Measurements from ENCODE around the gene IP6K1.

Gene IP6K1

DNA sequence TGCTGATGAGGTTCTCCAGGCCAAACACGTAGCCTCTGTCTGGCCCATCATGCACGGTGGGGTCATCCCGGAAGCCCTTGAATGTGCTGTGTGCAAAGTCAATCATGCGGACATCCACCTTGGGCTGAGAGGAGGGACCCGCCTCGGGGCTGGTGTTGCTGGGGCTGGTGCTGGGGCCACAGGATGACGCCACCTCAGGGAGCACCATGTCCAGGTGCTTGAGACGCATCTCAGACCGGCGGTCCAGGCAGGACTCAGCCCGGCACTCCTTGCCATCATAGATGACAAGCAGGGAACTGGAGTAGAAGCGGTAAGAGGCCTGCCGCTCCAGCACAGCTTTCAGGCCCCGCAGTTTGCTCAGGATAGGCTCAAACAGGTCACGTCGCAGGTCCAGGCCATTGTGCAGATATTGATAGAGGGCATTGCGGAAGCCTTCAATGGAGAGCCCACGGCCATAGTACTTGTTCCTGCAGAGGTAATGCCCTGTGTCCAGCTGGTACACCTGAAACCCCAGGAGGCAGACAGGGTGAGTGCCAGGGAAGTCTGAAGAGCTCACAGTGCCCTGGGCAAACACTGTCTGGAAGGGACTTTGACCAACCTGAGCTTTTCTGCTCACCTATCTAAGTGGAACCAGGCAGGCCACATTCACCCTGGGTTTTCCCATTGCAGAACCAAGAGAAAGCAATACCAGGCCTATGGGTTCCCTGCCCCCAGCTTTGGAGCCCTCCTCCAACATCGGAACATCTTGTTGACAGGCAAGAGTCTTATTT, 59.0 kb downstream of the IP6K1 start:
- Histone ChIP-seq H2AFZ (ENCODE audit: low read length) (no peak overlapping the region), H3K4me2 (ENCODE audit: low read length) (peak overlapping the region; percentile 28; the same call in 1 of the 2 replicates), H3K9ac (ENCODE audit: low read length) (peak overlapping the region; percentile 30; the same call in 1 of the 2 replicates), H3K4me1 (ENCODE audit: insufficient read depth, low read length, severe bottlenecking) (peaks cover 30% of the 10 kb centered on the region), H3K9me3 (ENCODE audit: low read length) (no peaks in the 10 kb centered on the region), H3K9me2 (ENCODE audit: low read depth, low read length) (no peaks in the 10 kb centered on the region), H3K36me3 (ENCODE audit: insufficient read depth, low read length) (peaks cover 31% of the 10 kb centered on the region), H3K27ac (ENCODE audit: low read depth, low read length, poor library complexity, severe bottlenecking) (peak overlapping the region; percentile 85), H3K4me3 (ENCODE audit: low read depth, low read length, poor library complexity, severe bottlenecking) (no peak overlapping the region), H4K20me1 (ENCODE audit: insufficient read depth, low read length) (no peaks in the 10 kb centered on the region), H3K27me3 (ENCODE audit: insufficient read depth, low read length) (no peaks in the 10 kb centered on the region), H3F3A (ENCODE audit: insufficient read depth, low read length) (no peaks in the 10 kb centered on the region), H3K79me2 (ENCODE audit: insufficient read depth, low read length) (no peaks in the 10 kb centered on the region)
- TF ChIP-seq EZH2 (IDR thresholded peaks at IDR 0.05; ENCODE audit: borderline replicate concordance, low read length), result no peak
- TF ChIP-seq, protein P1, sequence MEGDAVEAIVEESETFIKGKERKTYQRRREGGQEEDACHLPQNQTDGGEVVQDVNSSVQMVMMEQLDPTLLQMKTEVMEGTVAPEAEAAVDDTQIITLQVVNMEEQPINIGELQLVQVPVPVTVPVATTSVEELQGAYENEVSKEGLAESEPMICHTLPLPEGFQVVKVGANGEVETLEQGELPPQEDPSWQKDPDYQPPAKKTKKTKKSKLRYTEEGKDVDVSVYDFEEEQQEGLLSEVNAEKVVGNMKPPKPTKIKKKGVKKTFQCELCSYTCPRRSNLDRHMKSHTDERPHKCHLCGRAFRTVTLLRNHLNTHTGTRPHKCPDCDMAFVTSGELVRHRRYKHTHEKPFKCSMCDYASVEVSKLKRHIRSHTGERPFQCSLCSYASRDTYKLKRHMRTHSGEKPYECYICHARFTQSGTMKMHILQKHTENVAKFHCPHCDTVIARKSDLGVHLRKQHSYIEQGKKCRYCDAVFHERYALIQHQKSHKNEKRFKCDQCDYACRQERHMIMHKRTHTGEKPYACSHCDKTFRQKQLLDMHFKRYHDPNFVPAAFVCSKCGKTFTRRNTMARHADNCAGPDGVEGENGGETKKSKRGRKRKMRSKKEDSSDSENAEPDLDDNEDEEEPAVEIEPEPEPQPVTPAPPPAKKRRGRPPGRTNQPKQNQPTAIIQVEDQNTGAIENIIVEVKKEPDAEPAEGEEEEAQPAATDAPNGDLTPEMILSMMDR (IDR thresholded peaks at IDR 0.05; ENCODE audit: low read length), result no peak

DNA sequence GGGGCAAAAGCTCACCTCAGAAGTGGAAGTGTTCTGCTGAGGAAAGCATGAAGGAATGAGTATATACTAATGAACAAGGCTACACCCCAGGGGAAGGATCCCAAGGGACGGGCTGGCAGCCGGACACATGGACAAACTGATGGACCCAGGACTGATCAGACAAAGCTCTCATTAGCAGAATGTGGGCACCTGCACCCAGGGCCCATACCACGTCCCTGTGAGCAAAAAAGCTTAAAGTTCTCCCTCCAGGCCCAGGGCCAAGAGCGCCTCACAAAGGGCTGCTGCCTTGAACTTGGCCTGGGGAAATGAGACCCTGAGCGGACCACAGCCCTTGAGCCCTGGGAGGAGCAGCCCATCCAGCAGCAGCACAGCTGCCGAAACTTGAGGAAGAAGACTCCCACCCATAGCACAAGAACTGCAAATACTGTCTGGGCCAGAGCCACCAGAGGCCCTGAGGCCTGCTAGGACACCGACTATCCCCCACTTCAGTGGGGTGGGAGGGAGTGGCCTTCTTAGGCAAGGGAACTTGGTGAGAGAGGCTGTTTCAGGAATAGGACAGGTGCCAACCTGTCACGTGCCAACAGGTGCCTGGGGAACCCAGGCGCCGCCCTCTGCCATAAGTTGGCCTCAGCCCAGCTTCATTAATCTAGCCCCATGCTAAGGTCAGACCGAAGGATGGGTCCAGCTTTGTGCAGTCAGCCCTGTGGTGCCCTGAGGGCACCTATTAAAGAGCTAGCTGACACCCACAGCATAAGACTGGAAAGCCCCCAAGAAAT, 60.2 kb downstream of the IP6K1 start:
- peaks cover 30% of the 10 kb centered on the region for H3K4me1 ChIP-seq (ENCODE audit: insufficient read depth, low read length, severe bottlenecking)
- no peak overlapping the region for H2AFZ ChIP-seq (ENCODE audit: low read length)
- no peaks in the 10 kb centered on the region for H4K20me1 ChIP-seq (ENCODE audit: insufficient read depth, low read length)
- no peak overlapping the region; the same call in 1 of the 2 replicates for H3K9ac ChIP-seq (ENCODE audit: low read length)
- H3K9me3 ChIP-seq (ENCODE audit: low read length), result no peaks in the 10 kb centered on the region
- no peak overlapping the region; the same call in 1 of the 2 replicates for H3K4me2 ChIP-seq (ENCODE audit: low read length)
- H3F3A ChIP-seq (ENCODE audit: insufficient read depth, low read length), result no peaks in the 10 kb centered on the region
- peak overlapping the region; percentile 85 for H3K27ac ChIP-seq (ENCODE audit: low read depth, low read length, poor library complexity, severe bottlenecking)
- no peaks in the 10 kb centered on the region for H3K9me2 ChIP-seq (ENCODE audit: low read depth, low read length)
- no peaks in the 10 kb centered on the region for H3K79me2 ChIP-seq (ENCODE audit: insufficient read depth, low read length)
- no peak overlapping the region for H3K4me3 ChIP-seq (ENCODE audit: low read depth, low read length, poor library complexity, severe bottlenecking)
- H3K27me3 ChIP-seq (ENCODE audit: insufficient read depth, low read length), result no peaks in the 10 kb centered on the region
- peaks cover 35% of the 10 kb centered on the region for H3K36me3 ChIP-seq (ENCODE audit: insufficient read depth, low read length)
- TF ChIP-seq, protein P1 (IDR thresholded peaks at IDR 0.05; ENCODE audit: low read length), result no peak
- TF ChIP-seq EZH2 (IDR thresholded peaks at IDR 0.05; ENCODE audit: borderline replicate concordance, low read length), result no peak

DNA sequence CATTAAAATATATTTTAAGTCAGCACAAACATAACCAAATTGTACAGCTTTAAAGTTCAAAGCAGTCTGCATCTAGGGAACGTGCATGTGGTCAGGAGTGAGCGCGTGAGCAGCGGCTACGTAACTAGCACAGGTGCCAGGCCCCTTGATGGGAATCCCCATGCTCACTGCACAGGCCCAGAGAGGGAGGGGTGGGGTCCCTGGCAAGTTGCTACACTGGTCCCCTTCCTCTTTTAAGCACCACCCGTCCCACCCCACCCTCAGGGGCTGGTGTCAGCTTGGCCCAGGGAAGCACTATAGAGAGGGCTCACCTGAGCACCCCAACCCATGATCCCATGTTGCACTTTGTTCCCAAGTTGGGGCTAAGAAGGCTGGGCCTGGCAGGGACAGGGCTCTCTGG, 61.8 kb downstream of the IP6K1 start:
- peak overlapping the region; percentile 95 for H3K9ac ChIP-seq (ENCODE audit: low read length)
- peak overlapping the region; percentile 85 for H3K27ac ChIP-seq (ENCODE audit: low read depth, low read length, poor library complexity, severe bottlenecking)
- H3K9me2 ChIP-seq (ENCODE audit: low read depth, low read length), result no peaks in the 10 kb centered on the region
- H4K20me1 ChIP-seq (ENCODE audit: insufficient read depth, low read length), result no peaks in the 10 kb centered on the region
- peaks cover 33% of the 10 kb centered on the region for H3K36me3 ChIP-seq (ENCODE audit: insufficient read depth, low read length)
- no peaks in the 10 kb centered on the region for H3K9me3 ChIP-seq (ENCODE audit: low read length)
- peak overlapping the region; percentile 94 for H3K4me2 ChIP-seq (ENCODE audit: low read length)
- no peaks in the 10 kb centered on the region for H3K79me2 ChIP-seq (ENCODE audit: insufficient read depth, low read length)
- H2AFZ ChIP-seq (ENCODE audit: low read length), result no peak overlapping the region
- no peak for TF ChIP-seq EZH2 (IDR thresholded peaks at IDR 0.05; ENCODE audit: borderline replicate concordance, low read length)
- TF ChIP-seq, protein P1 (IDR thresholded peaks at IDR 0.05; ENCODE audit: low read length), result no peak
- no peaks in the 10 kb centered on the region for H3F3A ChIP-seq (ENCODE audit: insufficient read depth, low read length)
- peak overlapping the region; percentile 76 for H3K4me3 ChIP-seq (ENCODE audit: low read depth, low read length, poor library complexity, severe bottlenecking)
- H3K27me3 ChIP-seq (ENCODE audit: insufficient read depth, low read length), result no peaks in the 10 kb centered on the region
- peaks cover 33% of the 10 kb centered on the region for H3K4me1 ChIP-seq (ENCODE audit: insufficient read depth, low read length, severe bottlenecking)

All from OCI-LY1 (cell line).